OCI-LY3 (cell line): ENCODE results near the gene FILIP1L.

Experiments
- H2AFZ ChIP-seq: fragments of 200-600, 300-600 bp; shearing (Covaris generic); 2 replicates; pipeline ENCODE4 v1.6.0; 2014; ENCODE audit warnings: antibody characterized with exemption, low read depth, low read length
- H3K27ac ChIP-seq: fragments of 200-600, 300-600 bp; sonication (generic); 2 replicates; pipeline ENCODE4 v1.5.1; 2014; ENCODE audit warnings: mild to moderate bottlenecking, low read length, moderate library complexity, mixed read lengths
- H3K27me3 ChIP-seq: fragments of 200-600, 300-600 bp; sonication (generic); 2 replicates; pipeline ENCODE4 v1.6.1; 2014; ENCODE audit warnings: low read depth, low read length, mixed read lengths
- H3K36me3 ChIP-seq: fragments of 200-600, 300-600 bp; sonication (generic); replicated peaks from 2 replicates; pipeline ENCODE3; 2014; ENCODE audit warnings: low read depth, low read length, mixed read lengths
- H3K4me1 ChIP-seq: fragments of 300-600, 200-600 bp; sonication (generic); 2 replicates; pipeline ENCODE4 v1.6.1; 2014; ENCODE audit warnings: low read length, mixed read lengths
- H3K4me2 ChIP-seq: fragments of 200-600, 300-600 bp; sonication (generic); 2 replicates; pipeline ENCODE4 v1.6.1; 2014; ENCODE audit warnings: low read length, mixed read lengths
- H3K4me3 ChIP-seq: fragments of 300-600, 200-600 bp; sonication (generic); 2 replicates; pipeline ENCODE4 v1.5.1; 2014; ENCODE audit warnings: antibody characterized with exemption, mild to moderate bottlenecking, low read length, moderate library complexity
- H3K79me2 ChIP-seq: fragments of 300-600, 200-600 bp; shearing (Covaris generic); 2 replicates; pipeline ENCODE4 v1.6.1; 2014; ENCODE audit warnings: mild to moderate bottlenecking, low read length, mixed read lengths
- H3K9ac ChIP-seq: fragments of 300-600, 200-600 bp; shearing (Covaris generic); 2 replicates; pipeline ENCODE4 v1.6.0; 2014; ENCODE audit warnings: mild to moderate bottlenecking, low read length, moderate library complexity
- H3K9me3 ChIP-seq: fragments of 200-600, 300-600 bp; shearing (Covaris generic); 2 replicates; pipeline ENCODE4 v1.6.1; 2014; ENCODE audit warnings: low read length, mixed read lengths; ENCODE audit not compliant: insufficient read depth
- H4K20me1 ChIP-seq: fragments of 200-600, 300-600 bp; sonication (generic); 2 replicates; pipeline ENCODE4 v1.6.1; 2016; ENCODE audit warnings: low read length, mixed read lengths; ENCODE audit not compliant: insufficient read depth
- EZH2phosphoT487 ChIP-seq: fragments of 200-600 bp; shearing (Covaris generic); IDR thresholded peaks from 2 replicates; pipeline ENCODE4 v1.6.1; 2018; ENCODE audit warnings: antibody characterized with exemption, mixed run types, low read depth
- TF ChIP-seq, protein P1 (sequence below): fragments of 200-600, 300-600 bp; sonication (generic); IDR thresholded peaks from 2 replicates; pipeline ENCODE4 v1.5.1; 2014; ENCODE audit warnings: antibody characterized with exemption, low read length, low read depth

FILIP1L gene

DNA sequence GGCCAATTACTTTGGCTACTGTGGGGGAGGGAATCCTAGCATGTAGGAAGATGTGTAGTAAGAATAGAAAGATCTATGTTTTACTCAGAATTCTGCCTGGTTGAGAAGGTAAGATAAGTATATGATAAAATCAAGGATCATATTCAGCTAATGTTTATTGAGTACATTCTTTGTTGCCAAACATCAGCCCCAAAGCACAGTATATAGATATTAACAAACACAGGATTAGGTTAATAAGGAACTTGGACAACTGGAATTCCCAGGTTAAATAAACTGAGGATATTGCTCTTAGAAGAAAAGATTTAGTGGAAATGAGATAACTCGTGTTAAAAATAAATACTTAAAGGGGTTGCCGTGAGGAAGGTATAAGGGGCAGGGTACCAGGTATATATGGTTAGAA is 129.6 kb downstream of the FILIP1L start:
- H3K79me2 ChIP-seq = no peaks in the 10 kb centered on the region
- no peak overlapping the region for H3K4me3 ChIP-seq
- H3K9me3 ChIP-seq = no peaks in the 10 kb centered on the region
- no peak overlapping the region for H3K4me2 ChIP-seq
- no peaks in the 10 kb centered on the region for H3K27me3 ChIP-seq
- TF ChIP-seq EZH2phosphoT487 = no peak
- H2AFZ ChIP-seq = no peak overlapping the region
- no peak overlapping the region for H3K27ac ChIP-seq
- H3K4me1 ChIP-seq = peaks cover 9% of the 10 kb centered on the region
- no peaks in the 10 kb centered on the region for H4K20me1 ChIP-seq
- no peak overlapping the region for H3K9ac ChIP-seq
- H3K36me3 ChIP-seq = no peaks in the 10 kb centered on the region

DNA sequence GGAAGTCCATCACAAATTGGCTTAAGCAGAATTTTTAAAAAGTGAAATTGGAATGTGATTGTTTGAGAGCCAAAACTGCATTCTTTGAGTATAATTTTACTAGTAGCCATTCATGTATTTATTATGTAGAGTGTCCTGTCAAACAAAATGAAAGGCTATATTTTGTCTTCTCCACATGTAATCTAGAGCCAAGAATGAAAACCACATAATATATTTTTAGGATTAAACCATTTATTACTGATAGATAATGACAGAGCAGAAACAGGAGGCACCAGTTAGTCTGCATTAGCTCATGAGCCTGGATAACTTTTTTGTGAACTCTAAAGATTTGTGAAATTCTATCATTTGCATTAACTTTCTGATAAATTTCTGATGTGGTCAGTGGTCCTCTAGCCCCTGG is 130.2 kb downstream of the FILIP1L start:
- Histone ChIP-seq H3K27ac (no peak overlapping the region), H3K4me3 (no peak overlapping the region), H3K36me3 (no peaks in the 10 kb centered on the region), H3K27me3 (no peaks in the 10 kb centered on the region), H3K9me3 (no peaks in the 10 kb centered on the region), H3K4me1 (peaks cover 7% of the 10 kb centered on the region), H2AFZ (no peak overlapping the region), H3K79me2 (no peaks in the 10 kb centered on the region), H3K9ac (no peak overlapping the region), H3K4me2 (no peak overlapping the region), H4K20me1 (no peaks in the 10 kb centered on the region)
- TF ChIP-seq, protein P1, sequence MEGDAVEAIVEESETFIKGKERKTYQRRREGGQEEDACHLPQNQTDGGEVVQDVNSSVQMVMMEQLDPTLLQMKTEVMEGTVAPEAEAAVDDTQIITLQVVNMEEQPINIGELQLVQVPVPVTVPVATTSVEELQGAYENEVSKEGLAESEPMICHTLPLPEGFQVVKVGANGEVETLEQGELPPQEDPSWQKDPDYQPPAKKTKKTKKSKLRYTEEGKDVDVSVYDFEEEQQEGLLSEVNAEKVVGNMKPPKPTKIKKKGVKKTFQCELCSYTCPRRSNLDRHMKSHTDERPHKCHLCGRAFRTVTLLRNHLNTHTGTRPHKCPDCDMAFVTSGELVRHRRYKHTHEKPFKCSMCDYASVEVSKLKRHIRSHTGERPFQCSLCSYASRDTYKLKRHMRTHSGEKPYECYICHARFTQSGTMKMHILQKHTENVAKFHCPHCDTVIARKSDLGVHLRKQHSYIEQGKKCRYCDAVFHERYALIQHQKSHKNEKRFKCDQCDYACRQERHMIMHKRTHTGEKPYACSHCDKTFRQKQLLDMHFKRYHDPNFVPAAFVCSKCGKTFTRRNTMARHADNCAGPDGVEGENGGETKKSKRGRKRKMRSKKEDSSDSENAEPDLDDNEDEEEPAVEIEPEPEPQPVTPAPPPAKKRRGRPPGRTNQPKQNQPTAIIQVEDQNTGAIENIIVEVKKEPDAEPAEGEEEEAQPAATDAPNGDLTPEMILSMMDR = no peak
- TF ChIP-seq EZH2phosphoT487 = no peak

DNA sequence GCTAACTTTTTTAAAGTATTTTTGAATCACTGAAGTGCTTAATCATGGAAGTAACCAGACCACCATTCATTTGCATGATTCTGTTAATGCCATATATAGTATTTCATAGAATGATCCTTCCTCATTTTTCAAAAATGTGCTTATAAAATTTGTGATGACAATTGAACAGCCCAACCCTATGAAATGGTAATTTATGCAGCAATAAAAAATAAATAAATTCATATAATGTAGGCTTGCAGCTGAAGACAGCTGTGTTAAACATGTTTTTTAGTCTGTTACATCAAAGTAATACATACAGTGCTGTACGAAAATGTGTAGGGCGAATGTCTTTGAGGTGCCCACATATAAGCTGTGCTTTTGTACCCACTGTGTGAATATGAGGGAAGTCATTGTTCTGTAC is 131.7 kb downstream of the FILIP1L start:
- Histone ChIP-seq H3K27me3 (no peaks in the 10 kb centered on the region), H2AFZ (no peak overlapping the region), H3K36me3 (no peaks in the 10 kb centered on the region), H3K4me3 (no peak overlapping the region), H3K4me2 (no peak overlapping the region), H3K79me2 (no peaks in the 10 kb centered on the region), H3K27ac (no peak overlapping the region), H4K20me1 (no peaks in the 10 kb centered on the region), H3K9me3 (no peaks in the 10 kb centered on the region), H3K4me1 (no peaks in the 10 kb centered on the region), H3K9ac (no peak overlapping the region)
- TF ChIP-seq, protein P1 = no peak
- no peak for TF ChIP-seq EZH2phosphoT487

DNA sequence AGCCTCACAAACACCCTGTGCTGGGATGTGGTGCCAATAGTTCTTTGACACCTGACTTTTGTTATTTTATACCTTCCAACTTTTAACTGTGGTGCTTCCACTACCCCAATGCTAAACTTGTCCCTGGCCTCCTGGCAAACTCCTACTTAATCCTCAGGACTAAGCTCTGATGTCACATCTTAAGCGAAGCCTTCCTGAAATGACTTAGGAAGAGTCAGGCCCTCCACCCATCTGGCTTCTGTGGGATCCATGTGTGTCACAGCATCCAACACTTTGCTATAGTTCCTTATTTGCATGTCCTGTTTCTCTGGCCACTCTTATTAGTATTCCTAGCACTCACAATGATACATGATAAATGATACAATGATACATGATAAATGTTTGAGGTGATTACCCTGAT is 133.2 kb downstream of the FILIP1L start:
- H3K79me2 ChIP-seq = no peaks in the 10 kb centered on the region
- no peak overlapping the region for H3K9ac ChIP-seq
- no peak overlapping the region for H3K27ac ChIP-seq
- H3K4me3 ChIP-seq = no peak overlapping the region
- TF ChIP-seq EZH2phosphoT487 = no peak
- TF ChIP-seq, protein P1 = no peak
- no peak overlapping the region for H3K4me2 ChIP-seq
- no peaks in the 10 kb centered on the region for H3K36me3 ChIP-seq
- H3K9me3 ChIP-seq = no peaks in the 10 kb centered on the region
- H4K20me1 ChIP-seq = no peaks in the 10 kb centered on the region
- no peaks in the 10 kb centered on the region for H3K27me3 ChIP-seq
- H2AFZ ChIP-seq = no peak overlapping the region
- no peaks in the 10 kb centered on the region for H3K4me1 ChIP-seq

DNA sequence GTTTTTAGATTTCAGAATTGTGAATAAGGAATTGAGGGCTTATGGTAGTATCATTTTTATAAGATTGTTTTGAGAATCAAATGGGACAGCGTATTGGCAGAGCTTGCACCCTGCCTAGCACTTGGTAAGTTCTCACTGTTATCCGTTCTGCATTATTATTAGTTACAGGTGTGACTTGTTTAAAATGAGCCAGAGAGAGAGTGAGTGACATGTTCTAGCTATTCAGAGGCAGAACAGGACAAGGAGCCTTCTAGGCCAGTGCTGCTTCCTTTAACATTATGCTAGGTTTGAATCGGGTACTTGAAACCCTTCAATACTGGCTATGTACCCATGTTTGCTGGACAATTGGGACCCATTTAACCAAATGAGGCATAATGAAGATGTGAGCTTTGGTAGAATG is 133.7 kb downstream of the FILIP1L start:
- H3K4me2 ChIP-seq = no peak overlapping the region
- no peak overlapping the region for H3K4me3 ChIP-seq
- no peak overlapping the region for H3K9ac ChIP-seq

More for the DNA sequence above, 133.7 kb downstream of the FILIP1L start:
- Histone ChIP-seq H3K27me3 (no peaks in the 10 kb centered on the region), H3K79me2 (no peaks in the 10 kb centered on the region), H3K4me1 (no peaks in the 10 kb centered on the region), H3K9me3 (no peaks in the 10 kb centered on the region), H3K36me3 (no peaks in the 10 kb centered on the region), H2AFZ (no peak overlapping the region), H3K27ac (no peak overlapping the region), H4K20me1 (no peaks in the 10 kb centered on the region)
- TF ChIP-seq, protein P1 = no peak
- TF ChIP-seq EZH2phosphoT487 = no peak
